Femur (tissue), 1 donor: ENCODE data around the gene CDH23.

ENCODE experiments used
- DNase-seq: peaks from one replicate; pipeline ENCODE4 v3.0.0-alpha.2; 2017

CDH23 gene

GRCh38 chr10:71671994-71672946 is 275.6 kb downstream of the CDH23 start:
- DNase-seq, result no peak

- no peak for DNase-seq
These were observed 278.7 kb downstream of the CDH23 start for GRCh38 chr10:71675295-71675970.

GRCh38 chr10:71677261-71677660 is 280.5 kb downstream of the CDH23 start:
- DNase-seq, result no peak

DNA sequence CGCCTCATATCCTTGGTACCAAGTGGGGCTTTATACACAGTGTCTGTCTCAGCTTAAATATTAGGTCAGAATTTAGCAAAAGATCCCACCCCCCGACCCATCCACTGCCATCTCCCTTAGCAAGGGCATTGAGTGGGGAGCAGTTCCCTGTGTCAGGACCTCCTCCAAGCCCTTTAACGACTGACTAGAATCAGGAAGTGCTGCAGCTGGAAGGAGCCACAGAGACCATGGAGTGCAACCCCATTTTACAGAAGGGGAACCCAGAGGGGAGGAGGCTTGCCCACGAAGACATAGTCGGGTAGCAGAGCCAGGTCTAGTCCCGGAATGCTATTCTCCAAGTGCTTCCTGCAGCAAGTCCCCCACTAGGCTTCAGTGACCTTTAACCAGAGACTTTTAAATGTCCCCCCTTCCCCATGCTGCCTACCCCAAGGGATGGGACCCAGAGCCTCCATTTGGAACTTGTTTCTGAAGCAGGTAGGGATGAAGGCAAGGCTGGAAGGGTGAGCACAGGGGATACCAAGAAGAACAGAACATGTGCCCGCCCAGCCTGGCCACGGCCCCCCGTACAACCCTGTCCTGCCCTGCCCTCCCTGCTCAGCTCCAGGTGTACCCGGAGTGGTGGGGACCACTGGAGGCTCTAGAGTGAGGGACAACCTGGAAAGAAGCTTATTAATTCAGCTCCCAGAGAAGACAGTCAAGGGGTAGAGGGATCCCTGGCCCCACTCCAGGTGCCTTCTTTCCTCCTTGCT is 281.5 kb downstream of the CDH23 start:
- DNase-seq, result no peak

- no peak for DNase-seq
These were observed 282.7 kb downstream of the CDH23 start for GRCh38 chr10:71679425-71679824.

DNA sequence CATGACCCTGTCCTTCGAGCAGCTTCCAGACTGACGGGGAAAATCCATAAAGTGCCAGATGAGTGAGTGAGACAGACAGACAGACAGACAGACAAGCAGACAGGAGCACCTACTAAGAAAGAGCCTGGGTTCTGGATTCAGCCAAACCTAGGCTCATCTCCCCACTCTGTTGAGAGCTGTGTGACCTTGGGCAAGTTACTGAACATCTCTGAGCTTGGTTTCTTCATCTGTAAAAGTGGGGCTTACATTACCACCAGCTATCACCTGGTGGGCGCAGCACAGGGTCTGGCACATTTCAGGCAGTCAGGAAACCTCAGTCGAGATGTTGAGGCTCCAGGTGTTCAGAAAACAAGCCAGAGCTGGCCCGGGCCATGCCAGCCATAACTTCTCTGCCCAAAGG is 285.3 kb downstream of the CDH23 start:
- no peak for DNase-seq

- no peak for DNase-seq
These were observed 286.6 kb downstream of the CDH23 start for GRCh38 chr10:71683301-71683700.

GRCh38 chr10:71684356-71685173 is 287.8 kb downstream of the CDH23 start:
- no peak for DNase-seq

DNA sequence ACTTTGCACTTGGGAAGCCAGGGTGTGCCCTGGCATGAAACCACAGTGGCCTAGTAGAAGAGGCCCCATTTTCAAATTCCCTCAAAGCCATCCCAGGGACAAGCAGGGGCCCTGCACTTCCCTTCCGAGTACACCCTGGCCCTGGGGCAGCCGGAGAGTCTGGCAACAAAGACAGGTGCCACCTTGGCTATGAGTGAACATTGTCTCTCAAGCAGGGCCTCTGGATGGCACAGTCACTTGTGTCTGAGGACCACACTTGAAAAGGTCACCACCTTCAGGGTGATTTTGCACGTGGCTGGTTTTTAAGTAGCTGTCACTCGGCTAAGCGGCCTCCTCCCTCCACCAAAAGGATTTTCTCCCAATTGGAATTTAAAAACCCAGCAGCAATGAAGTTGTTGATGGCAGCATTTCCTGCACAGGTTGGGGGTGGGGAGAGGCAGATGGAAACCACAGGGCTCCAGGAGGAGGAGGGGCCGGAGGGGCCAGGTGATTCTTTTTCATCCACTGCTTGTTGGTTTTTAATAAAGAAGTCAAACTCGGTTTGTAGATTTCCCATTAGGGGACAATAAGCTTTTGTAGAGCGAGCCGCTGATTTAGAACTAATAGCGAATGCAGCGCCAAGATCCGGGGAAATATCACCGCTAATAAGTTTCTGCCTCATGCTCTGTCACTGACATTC is 289.0 kb downstream of the CDH23 start:
- DNase-seq, result no peak

DNA sequence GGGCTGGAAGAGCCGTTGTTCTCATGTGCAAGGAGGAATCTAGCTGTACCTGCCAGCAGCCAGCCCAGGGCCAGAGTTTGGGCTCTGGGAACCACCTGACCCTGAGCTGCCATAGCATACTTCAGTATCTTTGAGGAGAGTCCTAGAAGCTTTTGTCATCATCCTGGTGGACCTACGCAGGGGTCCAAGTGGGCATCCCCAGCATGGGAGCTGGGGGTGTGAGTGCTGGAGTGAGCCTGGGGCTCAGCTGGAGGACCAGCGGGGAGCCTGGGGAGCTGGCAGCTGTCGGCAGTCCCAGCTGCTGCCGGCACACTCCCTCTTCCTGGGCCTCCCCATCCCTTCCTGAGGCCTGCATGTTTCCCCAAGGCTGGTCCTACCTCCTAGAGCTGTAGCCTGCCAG is 290.4 kb downstream of the CDH23 start:
- no peak for DNase-seq

- no peak for DNase-seq
These were observed 290.8 kb downstream of the CDH23 start for GRCh38 chr10:71687480-71687879.

DNA sequence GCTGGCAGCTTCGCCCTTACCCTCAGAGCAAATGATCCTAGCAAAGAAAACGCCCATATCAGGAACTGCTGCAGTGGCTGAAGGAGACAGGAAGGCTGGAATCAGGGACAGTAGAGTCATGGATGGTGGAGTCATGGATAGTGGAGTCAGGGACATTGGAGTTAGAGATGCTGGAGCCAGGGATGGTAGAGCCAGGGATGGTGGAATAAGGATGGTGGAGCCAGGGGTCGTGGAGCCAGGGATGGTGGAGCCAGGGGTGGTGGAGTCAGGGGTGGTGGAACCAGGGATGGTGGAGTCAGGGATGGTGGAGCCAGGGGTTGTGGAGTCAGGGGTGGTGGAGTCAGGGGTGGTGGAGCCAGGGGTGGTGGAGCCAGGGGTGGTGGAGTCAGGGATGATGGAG is 291.5 kb downstream of the CDH23 start:
- DNase-seq, result no peak

DNA sequence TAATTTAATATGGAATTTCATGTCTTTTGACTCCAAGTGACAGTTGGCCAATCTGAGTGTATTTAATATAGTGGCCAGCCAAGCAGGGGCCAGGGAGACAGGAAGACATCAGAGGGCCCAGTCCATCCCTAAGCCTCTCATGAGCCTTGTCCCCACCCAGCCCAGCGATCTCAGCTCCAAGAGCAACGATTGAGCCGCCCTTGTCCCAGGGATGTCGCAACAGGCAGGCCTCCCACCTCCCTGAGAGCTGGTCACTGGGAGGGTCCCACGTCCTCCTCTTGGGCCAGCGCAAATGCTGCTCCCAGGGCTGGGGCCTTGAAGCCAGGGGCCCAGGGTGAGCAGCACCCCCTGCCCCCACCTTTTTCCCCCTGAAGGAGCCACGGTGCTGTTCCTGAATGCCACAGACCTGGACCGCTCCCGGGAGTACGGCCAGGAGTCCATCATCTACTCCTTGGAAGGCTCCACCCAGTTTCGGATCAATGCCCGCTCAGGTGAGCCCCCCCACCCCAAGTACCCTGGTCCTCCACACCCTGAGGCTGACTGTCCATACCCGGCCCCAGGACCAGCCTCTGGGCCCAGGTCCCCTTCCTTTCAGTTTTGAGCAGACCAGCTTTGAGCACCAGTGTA is 293.5 kb downstream of the CDH23 start:
- DNase-seq, result no peak

- DNase-seq, result no peak
These were observed 294.7 kb downstream of the CDH23 start for GRCh38 chr10:71691405-71691804.

- no peak for DNase-seq
These were observed 296.0 kb downstream of the CDH23 start for GRCh38 chr10:71692598-71693306.

DNA sequence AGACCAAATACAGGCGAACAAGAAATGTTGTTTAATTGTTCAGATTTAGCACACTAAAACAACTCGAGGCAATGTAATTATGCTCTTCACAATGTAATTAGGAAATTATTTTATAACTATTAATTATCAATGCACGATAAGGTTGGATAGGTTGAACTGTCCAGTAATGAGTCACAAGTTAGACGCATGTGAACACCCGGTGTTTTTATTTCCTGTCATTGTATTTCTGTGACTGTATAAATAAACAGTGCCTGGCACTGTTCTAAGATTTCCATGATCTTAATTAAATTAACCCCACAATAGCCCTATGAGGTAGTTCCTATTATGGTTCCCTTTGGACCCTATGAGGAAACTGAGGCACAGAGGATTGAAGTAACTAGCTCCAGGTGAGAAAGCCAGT is 296.7 kb downstream of the CDH23 start:
- DNase-seq, result no peak

- no peak for DNase-seq
These were observed 297.4 kb downstream of the CDH23 start for GRCh38 chr10:71694039-71694501.

DNA sequence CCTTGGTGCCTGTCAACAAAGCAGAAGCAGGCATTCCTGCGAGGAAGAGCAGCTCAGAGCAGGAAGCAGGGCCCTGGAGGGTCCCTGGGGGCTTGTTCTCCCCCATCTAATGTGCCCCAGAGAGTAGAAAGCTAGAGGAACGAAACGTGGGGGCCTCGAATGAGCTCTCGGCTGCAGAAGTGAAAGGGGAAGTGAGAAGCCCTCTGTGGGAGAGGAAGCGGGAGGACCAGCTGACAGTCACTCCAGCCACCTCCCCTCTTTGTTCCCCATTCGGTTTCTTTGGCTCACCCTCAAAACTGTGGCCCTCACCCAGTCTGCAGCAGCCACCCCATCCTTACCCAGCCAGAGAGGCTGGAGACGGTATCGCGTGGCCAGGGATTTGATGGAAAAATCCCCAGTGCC is 297.8 kb downstream of the CDH23 start:
- peak; percentile 61 for DNase-seq

GRCh38 chr10:71695502-71696476 is 299.1 kb downstream of the CDH23 start:
- DNase-seq, result no peak
